ENCODE results near the gene APOL2.
"Not testable (repeated sequence)": the region's sequence is repeated elsewhere in the genome, so short reads cannot be mapped to it uniquely, and the experiment has no call there.

The APOL2 gene

DNA sequence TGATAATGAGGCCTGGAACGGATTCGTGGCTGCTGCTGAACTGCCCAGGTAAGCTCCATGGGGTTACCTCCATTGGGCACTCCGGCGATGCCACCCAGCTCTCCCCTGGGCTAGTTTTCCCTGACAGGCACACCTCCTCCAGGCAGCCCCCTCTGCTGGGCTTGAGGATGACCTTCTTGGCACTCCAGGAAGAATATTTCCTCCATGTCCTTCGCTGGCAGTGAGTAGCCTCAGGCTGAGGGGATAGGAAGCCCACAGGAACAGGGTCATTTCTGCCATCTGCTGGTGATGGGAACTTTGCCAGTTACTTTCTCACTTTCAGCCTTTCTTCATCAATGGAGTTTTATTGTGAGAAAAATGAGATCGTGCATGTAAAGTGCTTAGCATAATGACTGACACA is 22.3 kb upstream of the APOL2 start:
- DNase-seq, result not testable (repeated sequence)

DNA sequence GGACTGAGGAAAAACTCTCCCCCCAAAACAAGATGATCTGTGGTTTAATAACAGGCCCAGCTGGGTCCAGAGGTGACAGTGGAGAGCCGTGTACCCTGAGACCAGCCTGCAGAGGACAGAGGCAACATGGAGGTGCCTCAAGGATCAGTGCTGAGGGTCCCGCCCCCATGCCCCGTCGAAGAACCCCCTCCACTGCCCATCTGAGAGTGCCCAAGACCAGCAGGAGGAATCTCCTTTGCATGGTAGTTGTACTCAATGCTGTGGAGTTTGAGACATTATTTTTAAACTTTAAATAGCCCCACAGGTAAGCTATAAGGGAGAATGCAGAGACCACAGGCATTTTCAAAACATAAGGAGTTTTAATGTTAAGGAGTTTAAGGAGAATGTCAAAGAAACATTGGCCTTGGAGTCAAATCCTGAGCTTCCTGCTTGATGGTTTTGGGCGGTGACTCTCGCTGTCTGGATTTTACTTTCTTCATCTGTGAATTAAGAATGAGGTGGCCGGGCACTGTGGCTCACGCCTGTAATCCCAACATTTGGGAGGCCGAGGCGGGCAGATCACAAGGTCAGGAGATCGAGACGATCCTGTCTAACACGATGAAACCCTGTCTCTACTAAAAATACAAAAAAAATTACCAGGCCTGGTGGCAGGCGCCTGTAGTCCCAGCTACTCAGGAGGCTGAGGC is 20.4 kb upstream of the APOL2 start:
- DNase-seq, result no peak

DNA sequence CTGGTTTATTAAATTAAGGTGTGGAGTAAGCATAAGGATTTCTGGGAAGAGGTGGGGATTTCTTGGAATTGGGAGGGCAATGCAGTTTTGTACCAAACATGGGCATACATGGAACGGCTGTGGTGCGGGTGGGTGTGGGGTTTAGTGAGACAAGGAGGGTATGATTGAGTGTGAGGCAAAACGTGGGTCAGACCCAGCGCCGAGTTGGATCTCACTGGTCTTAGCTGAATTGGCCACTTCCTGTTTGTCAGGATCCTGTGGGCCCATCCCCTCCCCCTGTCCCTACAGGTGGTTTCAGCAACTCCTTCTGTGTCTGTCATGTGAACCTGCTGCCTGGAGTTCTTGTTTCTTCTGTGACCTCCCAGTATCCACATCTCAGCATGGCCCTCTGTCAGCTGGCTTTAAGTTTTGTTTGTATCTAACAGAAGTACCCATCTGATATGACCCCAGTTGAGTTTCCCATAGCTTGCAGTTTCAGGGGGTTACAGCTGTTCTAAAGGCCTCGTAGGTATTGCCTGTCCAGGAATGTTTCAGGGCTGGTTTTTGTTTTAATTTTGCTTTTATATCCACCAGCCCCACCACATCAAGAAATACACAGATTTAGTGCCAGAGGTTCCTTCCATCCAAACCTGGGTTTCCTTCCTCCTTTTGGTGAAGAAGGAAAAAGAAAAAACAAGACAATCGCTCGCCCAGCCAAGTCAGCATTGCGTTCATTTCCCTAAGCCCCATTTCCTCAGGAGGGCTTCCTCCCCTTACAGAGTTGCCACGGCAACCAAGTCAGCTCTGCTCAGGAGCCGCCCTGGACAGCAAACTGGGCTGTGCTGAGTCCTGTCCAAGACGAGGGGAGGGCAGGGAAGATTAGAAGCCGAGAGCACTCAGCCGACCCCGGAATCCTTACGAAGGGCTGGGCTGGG is 19.6 kb upstream of the APOL2 start:
- DNase-seq, result no peak

DNA sequence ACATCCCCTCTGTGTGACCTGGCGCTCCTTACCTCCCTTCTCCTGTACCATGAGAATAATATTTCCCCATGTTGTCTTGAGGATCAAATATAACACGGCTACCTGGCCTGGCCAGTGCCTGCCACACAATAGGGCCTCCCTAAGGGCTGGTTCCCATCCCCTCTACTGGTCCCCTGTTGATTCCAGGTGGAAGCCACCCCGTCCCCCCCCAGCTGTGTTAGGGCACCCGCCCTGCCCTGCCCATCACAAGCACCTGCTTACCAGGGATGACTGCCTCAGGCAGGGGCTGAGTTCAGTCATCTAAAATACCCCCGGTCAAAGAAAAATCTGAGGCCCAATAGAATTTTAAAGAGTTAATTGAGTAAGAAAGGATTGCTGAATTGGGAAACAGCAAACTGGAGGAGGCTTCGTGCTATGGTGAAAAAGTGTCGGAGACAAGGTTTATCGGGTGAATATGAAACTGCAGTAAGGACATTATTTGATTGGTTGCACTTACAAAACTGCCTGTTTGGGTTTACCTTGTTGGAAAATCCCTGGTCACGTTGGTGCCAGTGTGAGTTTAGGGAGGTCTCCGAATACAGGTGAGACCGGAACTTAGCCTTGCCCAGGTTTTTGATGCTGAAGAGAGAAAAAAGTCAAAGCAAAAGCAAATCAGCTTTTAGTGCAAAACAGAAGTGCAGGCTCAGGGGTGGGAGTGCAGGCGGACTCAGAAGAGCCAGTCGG is 18.8 kb upstream of the APOL2 start:
- DNase-seq, result no peak

DNA sequence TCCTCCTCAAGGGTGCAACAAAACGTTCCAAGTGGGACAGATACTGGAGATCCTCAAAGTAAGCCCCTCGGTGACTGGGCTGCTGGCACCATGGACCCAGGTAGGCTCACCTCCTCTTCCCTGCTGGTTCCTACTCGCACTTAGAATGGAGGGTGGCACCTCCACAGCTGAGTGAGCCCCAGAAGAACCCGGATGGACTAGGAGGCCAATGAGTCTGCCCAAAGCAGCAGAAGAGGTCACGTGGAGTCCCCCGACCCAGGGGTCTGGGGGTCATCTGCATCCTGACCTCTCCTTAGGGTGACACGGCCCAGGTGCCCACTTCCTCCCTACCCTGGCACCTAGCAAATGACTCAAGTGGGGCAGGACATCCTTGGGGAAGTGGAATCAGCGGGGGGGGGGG is 18.0 kb upstream of the APOL2 start:
- no peak for DNase-seq

DNA sequence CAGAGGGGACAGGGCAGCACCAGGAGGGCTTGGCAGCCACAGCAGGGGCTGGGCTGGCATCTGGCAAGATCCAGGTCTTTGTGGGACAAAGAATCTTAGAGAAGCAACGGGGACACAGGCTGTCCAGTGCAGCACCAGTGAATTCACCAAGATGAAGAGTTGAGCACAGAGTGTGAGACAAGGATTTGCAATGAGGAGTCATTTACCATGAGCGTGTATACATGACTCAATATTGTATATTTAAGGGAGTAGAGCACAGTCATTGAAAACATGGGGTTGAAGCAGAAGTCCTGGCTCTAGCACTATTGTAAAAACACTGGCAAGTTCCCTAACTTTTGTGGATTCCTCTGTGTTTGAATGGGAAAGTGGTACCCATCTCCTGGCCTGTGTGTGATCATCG is 17.2 kb upstream of the APOL2 start:
- no peak for DNase-seq

DNA sequence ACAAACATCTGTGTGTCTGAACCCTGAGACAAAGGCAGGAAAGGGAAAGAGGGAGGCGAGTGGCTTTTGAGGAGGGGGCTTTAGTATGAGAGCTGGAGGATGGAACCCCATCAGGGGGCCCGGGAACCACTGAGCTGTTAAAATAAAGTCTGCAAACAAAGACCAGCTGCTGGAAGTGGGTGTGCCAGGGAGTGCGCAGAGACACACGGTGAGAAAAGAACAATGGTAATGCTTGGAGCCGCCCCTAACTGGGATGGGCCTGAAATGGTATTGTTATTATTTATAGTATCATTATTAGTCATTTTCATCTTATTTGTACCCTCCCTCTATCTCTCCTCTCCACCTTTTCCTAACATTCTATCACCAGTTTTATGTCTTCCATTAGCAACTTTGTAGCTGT is 16.2 kb upstream of the APOL2 start:
- DNase-seq, result not testable (repeated sequence)

DNA sequence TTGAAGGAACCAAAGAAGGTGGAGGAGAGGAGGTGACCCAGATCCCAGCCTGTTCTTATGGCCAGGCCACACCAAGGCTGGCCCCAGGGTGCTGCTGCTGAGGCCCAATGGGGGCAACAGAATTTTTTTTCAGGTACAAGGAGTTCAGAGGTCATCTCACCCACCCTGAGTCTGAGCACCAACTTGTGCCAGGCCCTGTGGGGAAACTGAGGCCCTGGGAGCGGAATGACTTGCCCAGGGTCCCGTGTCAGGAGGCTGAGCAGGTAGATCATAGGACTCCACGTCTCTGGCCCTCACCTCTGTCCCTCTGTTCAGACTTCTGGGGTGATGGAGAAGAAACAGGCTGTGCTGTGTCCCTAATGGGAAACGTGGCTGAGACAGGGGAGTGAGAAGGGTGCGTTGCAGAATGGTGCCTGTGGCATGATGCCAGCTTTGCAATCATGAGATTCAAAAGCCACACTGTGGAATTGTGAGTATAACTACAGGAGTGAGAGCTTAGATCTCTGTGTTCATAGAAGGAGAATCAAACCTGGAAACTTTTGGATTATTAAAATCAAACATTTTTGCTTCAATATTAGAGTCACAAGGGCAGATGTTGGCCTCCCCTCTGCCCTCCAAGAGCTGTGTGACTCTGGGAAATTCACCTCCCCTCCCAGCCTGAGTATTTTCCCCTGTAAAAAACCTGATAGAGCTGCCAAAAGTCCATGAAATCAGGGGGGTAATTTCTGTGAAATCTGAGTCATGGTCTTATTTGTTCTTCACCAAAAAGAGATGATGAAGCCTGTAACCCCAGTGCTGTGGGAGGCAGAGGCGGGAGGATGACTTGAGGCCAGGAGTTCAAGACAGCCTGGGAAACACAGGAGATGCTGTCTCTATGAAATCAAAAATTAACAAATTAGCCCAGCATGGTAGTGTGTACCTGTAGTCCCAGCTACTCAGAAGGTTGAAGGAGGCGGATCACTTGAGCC is 14.5 kb upstream of the APOL2 start:
- no peak for DNase-seq

DNA sequence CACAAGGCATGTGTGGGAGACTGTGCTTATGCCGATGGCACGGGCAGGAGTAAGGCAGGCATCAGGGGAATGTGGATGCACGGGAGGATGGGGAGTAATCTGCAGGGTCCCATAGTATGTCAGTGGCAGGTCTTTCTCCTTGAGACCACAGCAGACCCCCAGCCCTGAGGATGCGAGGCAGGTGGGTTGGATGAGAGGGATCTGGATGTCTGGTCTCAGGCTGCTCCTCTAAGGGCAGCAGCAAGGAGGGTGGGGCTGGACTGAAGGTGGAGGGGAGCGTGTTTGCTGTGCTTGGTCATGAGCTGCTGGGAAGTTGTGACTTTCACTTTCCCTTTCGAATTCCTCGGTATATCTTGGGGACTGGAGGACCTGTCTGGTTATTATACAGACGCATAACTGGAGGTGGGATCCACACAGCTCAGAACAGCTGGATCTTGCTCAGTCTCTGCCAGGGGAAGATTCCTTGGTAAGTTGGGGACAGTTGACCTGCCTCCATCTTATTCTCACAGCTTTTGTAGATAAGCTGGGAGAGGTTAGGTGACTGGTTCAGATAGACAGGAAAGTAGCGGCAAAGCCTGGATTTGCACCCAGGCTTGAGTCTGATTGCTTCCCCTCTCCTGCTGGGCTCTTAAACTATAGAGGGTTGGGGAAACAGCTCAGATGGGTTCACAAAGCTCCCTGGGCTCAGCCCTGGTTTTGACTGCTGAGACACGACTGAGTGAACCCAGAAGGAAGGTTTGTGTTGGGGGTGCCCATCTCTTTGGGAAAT is 13.6 kb upstream of the APOL2 start, which contains the start of gene APOL1:
Gene APOL1, plus strand, starts transcription at position 380 of the 769 bp plus-strand sequence. CDS start 1,823 bp downstream, outside the sequence.
- DNase-seq, result no peak

DNA sequence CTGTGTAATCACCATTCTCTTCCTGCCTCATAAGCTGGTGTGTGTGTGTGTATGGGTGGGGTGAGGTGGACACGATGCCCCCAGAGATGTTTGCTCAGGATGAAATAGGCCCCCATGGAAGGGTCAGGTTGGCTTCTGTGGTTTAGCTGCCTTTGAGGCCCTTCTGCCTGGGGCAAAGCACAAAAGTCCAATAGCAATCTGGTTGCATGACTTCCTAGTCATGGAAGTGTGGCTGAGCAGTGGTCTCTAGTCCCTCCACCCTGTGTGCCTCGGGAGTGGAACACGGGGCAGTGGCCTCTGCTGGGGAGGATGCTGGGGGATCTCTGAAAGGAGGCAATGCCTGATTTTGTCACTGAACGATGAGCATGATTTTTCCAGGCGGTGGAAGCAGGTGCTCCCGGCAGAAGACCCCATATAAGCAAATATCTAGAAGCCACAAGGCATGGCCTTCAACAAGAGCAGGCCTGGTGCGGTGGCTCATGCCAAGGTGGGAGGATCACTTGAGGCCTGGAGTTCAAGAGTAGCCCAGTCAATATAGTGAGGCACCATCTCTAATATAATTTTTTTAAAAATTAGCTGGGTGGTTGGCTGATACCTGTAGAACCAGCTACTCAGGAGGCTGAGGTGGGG is 12.8 kb upstream of the APOL2 start:
- DNase-seq, result not testable (repeated sequence)

DNA sequence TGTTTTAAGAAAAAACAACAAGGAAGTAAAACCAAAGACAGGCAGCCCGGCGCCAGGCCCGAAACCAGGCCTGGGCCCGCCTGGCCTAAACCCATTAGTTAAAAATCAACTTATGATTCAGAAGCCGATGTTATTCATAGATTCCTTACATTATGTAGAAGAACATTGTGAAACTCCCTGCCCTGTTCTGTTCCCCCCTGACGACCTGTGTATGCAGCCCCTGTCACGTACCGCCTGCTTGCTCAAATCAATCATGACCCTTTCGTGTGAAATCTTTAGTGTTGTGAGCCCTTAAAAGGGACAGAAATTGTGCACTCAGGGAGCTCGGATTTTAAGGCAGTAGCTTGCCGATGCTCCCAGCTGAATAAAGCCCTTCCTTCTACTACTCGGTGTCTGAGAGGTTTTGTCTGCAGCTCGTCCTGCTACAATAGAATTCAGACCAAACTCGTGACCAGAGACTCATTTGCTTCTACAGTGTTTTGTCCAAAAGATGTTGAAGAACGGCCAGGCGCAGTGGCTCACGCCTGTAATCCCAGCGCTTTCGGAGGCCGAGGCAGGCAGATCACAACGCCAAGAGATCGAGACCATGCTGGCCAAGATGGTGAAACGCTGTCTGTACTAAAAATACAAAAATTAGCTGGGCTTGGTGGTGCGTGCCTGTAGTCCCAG is 11.1 kb upstream of the APOL2 start:
- DNase-seq, result not testable (repeated sequence)

DNA sequence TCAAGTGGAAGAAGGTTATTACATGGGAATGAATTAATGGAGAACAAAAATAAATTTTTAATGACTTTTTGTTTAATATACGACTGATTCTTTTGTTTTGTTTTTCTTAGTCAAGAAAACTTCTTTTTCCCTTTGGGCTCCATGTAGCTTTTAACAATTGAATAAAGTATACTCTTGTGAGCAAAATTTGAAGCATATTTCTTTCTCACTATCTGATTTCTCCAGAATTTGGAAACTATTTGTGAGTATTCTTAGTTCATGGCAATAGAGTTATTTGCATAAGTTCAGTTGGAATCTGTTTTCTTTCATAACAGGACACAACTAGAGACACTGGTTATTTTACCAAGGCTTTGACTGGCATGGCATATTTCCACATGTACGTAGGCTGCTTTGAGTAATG is 9.8 kb upstream of the APOL2 start:
- no peak for DNase-seq

DNA sequence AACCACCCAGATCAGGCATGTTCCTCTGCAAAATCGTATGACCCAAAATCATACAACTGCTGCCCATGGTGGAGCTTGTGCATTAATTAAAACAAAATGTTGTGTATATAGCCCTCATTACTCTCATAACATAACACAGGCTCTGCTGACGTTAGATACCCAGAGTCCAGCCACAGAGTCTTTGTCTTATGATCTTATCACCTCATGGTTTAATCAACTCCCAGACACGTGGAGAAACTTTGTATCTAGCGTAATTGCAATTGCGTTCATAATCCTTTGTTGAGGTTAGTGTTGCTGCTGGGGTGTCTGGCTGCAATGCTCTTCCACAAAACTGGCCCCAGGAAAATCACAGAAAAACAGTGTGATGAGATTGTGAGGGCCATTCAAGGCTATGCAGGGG is 8.6 kb upstream of the APOL2 start:
- no peak for DNase-seq

DNA sequence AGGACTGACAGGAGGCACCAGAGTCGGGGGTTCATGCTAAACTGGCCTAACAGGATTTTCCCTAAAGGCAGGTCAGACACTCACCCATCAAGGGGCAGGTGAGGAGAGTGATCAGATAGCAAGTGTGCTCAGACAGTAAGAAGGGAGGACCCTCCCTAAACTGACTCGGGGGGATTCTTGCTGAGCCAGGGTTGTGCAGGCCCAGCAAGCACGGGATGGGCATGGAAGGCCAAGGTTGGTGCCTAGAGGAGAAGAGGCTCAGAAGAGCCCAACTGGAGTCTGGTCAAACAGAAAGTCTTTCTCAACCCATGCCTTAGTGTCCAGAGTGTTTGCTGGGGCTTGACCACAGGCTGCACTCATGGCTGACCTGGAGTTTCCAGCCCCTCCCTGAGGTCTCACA is 7.4 kb upstream of the APOL2 start:
- DNase-seq, result no peak

DNA sequence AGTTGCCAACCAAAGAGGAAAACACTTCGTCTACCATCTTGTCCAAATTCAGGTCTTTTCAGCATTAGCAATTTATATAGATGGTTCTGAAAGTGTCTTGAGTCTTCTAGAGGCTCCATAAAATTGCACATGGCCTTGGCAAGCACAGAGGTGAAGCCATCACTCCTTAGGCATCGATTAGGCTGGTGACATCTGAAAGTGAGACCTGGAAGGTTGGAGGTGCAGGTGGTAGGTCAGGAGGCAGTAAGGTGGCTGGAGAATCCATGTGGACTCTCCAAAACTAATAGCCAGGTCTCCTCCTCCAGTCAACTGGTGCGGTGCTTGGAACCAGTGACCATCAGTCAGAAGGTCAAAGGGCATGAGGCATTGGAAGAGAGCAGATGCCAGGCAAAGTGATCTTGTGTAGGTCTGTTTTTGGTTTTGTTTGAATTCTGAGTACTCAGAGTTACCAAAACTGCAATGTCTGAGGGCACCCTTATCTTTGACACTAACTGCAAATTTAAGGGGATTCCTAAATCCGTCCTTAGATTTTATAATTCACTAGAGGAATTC is 6.6 kb upstream of the APOL2 start:
- DNase-seq, result no peak

DNA sequence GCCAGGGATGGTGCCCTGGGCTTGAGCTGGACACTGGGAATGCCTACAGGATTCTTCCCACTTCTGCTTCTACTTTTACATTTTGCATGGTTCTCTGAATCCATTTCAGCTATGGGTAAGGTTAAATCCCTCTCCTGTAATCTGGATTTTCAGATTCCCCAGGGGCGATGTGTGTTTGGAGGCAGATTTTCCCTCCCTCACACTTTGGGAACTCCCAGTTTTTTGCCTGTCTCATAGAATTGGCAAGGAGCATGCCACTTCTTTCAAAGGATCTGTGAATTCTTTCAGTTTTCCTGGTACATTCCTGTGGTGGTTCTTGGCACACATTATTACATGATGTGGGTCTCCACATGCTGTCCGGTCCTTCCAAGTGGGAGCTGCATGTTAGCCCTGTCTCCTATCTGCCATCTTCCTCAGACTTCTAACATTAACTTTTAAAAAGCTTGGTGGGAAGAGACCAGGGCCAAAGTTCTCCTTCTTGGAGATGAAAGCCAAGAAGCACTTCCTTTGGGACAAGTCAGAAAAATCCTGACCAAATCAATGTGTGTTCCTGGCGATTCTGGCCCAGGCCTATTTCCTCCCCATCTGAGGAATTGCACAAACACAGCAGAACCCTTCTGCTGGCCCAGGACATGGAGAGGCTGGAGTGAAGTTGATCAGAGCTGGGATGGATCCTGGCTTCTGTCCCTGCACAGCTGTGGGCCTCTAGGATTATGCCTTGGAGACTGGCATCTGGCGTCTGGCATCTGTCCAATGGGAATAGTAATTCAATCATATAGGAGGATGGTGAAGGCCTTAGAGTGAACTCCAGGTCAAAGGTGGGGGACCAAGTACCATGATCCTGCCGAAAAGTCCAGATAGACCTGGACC is 5.4 kb upstream of the APOL2 start:
- DNase-seq, result no peak

DNA sequence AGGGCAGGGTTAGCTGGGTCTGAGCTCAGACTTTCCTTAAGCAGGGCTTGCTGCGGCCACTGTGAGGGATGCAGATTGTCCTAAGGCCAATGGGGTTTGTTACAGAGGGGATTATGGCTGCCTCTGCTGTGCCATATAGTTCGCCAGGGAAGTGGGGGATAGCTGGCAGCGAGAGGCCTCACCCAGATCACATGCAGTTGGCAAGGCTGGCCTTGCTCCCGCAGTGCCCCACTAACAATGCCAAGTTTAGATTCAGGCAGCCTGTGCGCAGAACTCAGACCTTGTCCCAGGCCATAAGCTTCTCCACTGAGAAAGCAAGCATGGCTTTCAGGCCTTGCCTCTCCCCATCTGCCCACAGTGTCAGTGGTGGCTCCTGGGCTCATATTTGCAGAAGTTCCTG is 4.7 kb upstream of the APOL2 start:
- no peak for DNase-seq

DNA sequence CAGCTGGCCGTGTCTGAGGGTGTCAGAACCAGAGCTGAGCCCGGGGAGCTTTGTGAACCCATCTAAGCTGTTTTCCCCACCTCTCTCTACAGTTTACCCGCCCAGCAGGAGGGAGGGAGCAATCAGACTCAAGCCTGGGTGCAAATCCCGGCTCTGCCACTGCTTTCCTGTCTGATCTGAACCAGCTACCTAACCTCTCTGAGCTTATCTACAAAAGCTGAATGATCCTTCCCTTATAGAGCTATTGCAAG is 252 bp downstream of the APOL2 start:
- no peak for DNase-seq

DNA sequence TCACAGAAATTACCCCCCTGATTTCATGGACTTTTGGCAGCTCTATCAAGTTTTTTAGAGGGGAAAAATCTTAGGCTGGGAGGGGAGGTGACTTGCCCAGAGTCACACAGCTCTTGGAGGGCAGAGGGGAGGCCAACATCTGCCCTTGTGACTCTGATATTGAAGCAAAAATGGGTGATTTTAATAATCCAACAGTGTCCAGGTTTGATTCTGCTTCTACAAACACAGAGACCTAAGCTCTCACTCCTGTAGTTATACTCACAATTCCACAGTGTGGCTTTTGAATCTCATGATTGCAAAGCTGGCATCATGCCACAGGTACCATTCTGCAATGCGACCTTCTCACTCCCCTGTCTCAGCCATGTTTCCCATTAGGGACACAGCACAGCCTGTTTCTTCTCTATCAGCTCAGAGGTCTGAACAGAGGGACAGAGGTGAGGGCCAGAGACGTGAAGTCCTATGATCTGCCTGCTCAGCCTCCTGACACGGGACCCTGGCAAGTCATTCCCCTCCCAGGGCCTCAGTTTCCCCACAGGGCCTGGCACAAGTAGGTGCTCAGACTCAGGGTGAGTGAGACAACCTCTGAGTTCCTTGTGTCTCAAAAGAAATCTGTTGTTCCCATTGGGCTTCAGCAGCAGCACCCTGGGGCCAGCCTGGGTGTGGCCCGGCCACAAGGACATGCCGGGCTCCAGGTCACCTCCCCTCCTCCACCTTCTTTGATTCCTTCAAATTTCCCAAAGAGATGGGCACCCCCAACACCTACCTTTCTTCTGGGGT is 766 bp downstream of the APOL2 start:
- no peak for DNase-seq

All from 8988T (cell line).